K562 (cell line): ENCODE data around the gene NTSR2. TPM values are rescaled to one million over a fixed set of nuclear protein-coding genes. Genes with fewer than 3 reads are reported as not detected.
A peak's percentile ranks its signal among the peaks of the same experiment; 100 is the strongest.

ENCODE experiments used
- ATAC-seq: fragments of 200-7000 bp; cut with Tn5 transposase; 3 replicates; pipeline ENCODE4 v1.9.1; 2020; ENCODE audit warnings: moderate library complexity
- BruUV-seq: library from RNA; stranded (reverse); fragments of 400-500 nt; replicated peaks from 2 replicates; lab custom pipeline; 2021; lab: Mats Ljungman, UMichigan
- CTCF ChIA-PET: fragments of 300-600 bp; formaldehyde crosslinking; extraction: SDS; loops from one replicate; lab custom pipeline; 2021; ENCODE audit warnings: low intra/inter-chr PET ratio; lab: Yijun Ruan, JAX
- POLR2A ChIA-PET: fragments of 300-600, 350-650 bp; sonication (Branson Sonifier 250); formaldehyde crosslinking; extraction: SDS; loops from one replicate; lab custom pipeline; 2021; ENCODE audit warnings: antibody characterized with exemption, inconsistent platforms; lab: Yijun Ruan, JAX
- DNase-seq, 4 experiments: peaks; one replicate each; pipeline versions ENCODE4 v3.0.0 to v3.0.0-alpha.2; 2011 to 2018; ENCODE audit warnings: low spot score in 3 of 4, mixed read lengths in 3 of 4; ENCODE audit errors: extremely low read depth in 1 of 4
- FAIRE-seq: peaks from 2 replicates; lab custom pipeline; 2011; peaks lifted over from hg19 to GRCh38; lab: Jason Lieb, UNC
- H2AFZ ChIP-seq: 2 replicates; pipeline ENCODE4 v1.6.0; 2011; ENCODE audit warnings: low read depth, low read length, control low read depth, inconsistent platforms
- H3K27ac ChIP-seq: fragments of 200-600 bp; 3 replicates; pipeline ENCODE4 v1.8.0; 2011; ENCODE audit warnings: low read depth, mild to moderate bottlenecking, control low read depth, inconsistent platforms, low read length, moderate library complexity, mixed read lengths; ENCODE audit errors: extremely low read depth
- H3K27me3 ChIP-seq, 2 experiments: fragments of 300-600 bp in 1 of 2; 2 replicates in 1 of 2; 3 replicates in 1 of 2; pipeline versions ENCODE4 v1.6.0 to v1.8.0; 2011; ENCODE audit warnings: inconsistent platforms in 2 of 2, low read length in 2 of 2, mild to moderate bottlenecking in 1 of 2, mixed read lengths in 1 of 2, moderate library complexity in 1 of 2; ENCODE audit not compliant: control insufficient read depth in 2 of 2, insufficient read depth in 2 of 2
- H3K36me3 ChIP-seq: fragments of 300-600 bp; 3 replicates; pipeline ENCODE4 v1.8.0; 2011; ENCODE audit warnings: mild to moderate bottlenecking, low read length, inconsistent platforms; ENCODE audit not compliant: control insufficient read depth, insufficient read depth
- H3K4me1 ChIP-seq, 2 experiments: fragments of 200-600 bp in 1 of 2; replicated peaks in 1 of 2; 2 replicates in 1 of 2; 3 replicates in 1 of 2; pipeline versions ENCODE4 v1.5.1 to v1.8.0; 2011; ENCODE audit warnings: inconsistent platforms in 2 of 2, low read length in 2 of 2, mild to moderate bottlenecking in 1 of 2, mixed read lengths in 1 of 2, moderate library complexity in 1 of 2; ENCODE audit not compliant: control insufficient read depth in 2 of 2, insufficient read depth in 2 of 2
- H3K4me2 ChIP-seq: 2 replicates; pipeline ENCODE4 v1.6.1; 2011; ENCODE audit warnings: low read length, control low read depth, inconsistent platforms, mixed read lengths; ENCODE audit not compliant: insufficient read depth
- H3K4me3 ChIP-seq: fragments of 200-600 bp; sonication (generic), shearing (Covaris generic); 2 replicates; pipeline ENCODE4 v1.5.1; 2016; ENCODE audit warnings: control low read depth, inconsistent platforms
- H3K79me2 ChIP-seq: fragments of 200-600 bp; 3 replicates; pipeline ENCODE4 v1.8.0; 2011; ENCODE audit warnings: low read length, inconsistent platforms; ENCODE audit not compliant: control insufficient read depth, insufficient read depth
- H3K9ac ChIP-seq, 2 experiments: 2 replicates each; pipeline versions ENCODE4 v1.6.0 to v1.6.1; 2011; ENCODE audit warnings: low read depth in 2 of 2, low read length in 2 of 2, control low read depth in 1 of 2, inconsistent platforms in 1 of 2, mild to moderate bottlenecking in 1 of 2, mixed read lengths in 1 of 2; ENCODE audit not compliant: insufficient read depth in 1 of 2
- H3K9me1 ChIP-seq: one replicate; pipeline ENCODE4 v1.6.0; 2011; ENCODE audit warnings: inconsistent platforms, mild to moderate bottlenecking, low read length, moderate library complexity; ENCODE audit not compliant: control insufficient read depth, insufficient read depth
- H3K9me3 ChIP-seq: replicated peaks from 2 replicates; pipeline ENCODE4 v1.5.1; 2011; ENCODE audit warnings: low read depth, low read length, inconsistent platforms; ENCODE audit not compliant: control insufficient read depth, insufficient read depth
- H4K20me1 ChIP-seq: replicated peaks from 2 replicates; pipeline ENCODE4 v1.6.1; 2011; ENCODE audit warnings: low read length, inconsistent platforms, mixed read lengths; ENCODE audit not compliant: control insufficient read depth, insufficient read depth
- CBX8 ChIP-seq: fragments of 200-600 bp; sonication (generic); IDR thresholded peaks from 2 replicates; pipeline ENCODE4 v1.6.1; 2012; ENCODE audit warnings: borderline replicate concordance, mixed run types, low read depth, mild to moderate bottlenecking, moderate library complexity, mixed read lengths, low read length, control low read depth, inconsistent platforms; ENCODE audit not compliant: poor library complexity, severe bottlenecking; ENCODE audit errors: extremely low read depth
- ESRRA ChIP-seq: fragments of 450-650 bp; IDR thresholded peaks from 2 replicates; pipeline ENCODE4 v1.6.1; 2014; ENCODE audit warnings: low read depth, mild to moderate bottlenecking, moderate library complexity, borderline replicate concordance
- ESRRB ChIP-seq: fragments of 250-450 bp; sonication (Bioruptor Pico); IDR thresholded peaks from 2 replicates; pipeline ENCODE4 v1.5.0; 2020; ENCODE audit warnings: mild to moderate bottlenecking, moderate library complexity, borderline replicate concordance
- HOMEZ ChIP-seq: fragments of 250-450 bp; sonication (Bioruptor Pico); IDR thresholded peaks from 2 replicates; pipeline ENCODE4 v1.4.0; 2020; ENCODE audit warnings: mild to moderate bottlenecking, moderate library complexity
- IRF1 ChIP-seq: sonication (generic); formaldehyde crosslinking; IDR thresholded peaks from 2 replicates; pipeline ENCODE4 v1.8.0; 2022; ENCODE audit warnings: missing genetic modification reagents, mild to moderate bottlenecking, borderline replicate concordance
- KLF16 ChIP-seq: IDR thresholded peaks from 2 replicates; pipeline ENCODE4 v1.6.1; 2016; ENCODE audit warnings: antibody characterized with exemption
- MAZ ChIP-seq, 2 experiments: fragments of 450-650 bp in 1 of 2; sonication (generic) in 1 of 2; formaldehyde crosslinking; IDR thresholded peaks in 1 of 2; conservative IDR thresholded peaks in 1 of 2; 2 replicates each; pipeline versions ENCODE4 v1.4.0 to v1.5.0; 2020; ENCODE audit warnings: mild to moderate bottlenecking in 1 of 2, missing genetic modification reagents in 1 of 2
- MED1 ChIP-seq: sonication (generic); formaldehyde crosslinking; IDR thresholded peaks from 2 replicates; pipeline ENCODE4 v1.8.1; 2023; ENCODE audit warnings: missing genetic modification reagents, borderline replicate concordance
- PKNOX1 ChIP-seq: fragments of 450-650 bp; IDR thresholded peaks from 2 replicates; pipeline ENCODE4 v1.6.1; 2016
- RCOR1 ChIP-seq, 2 experiments: IDR thresholded peaks; 2 replicates each; pipeline ENCODE4 v1.6.1; 2012; ENCODE audit warnings: low read depth in 2 of 2, low read length in 2 of 2, borderline replicate concordance in 1 of 2, improper control_type of control experiment in 1 of 2
- STAG1 ChIP-seq: sonication (generic); formaldehyde crosslinking; IDR thresholded peaks from 2 replicates; pipeline ENCODE4 v1.5.0; 2020; ENCODE audit warnings: missing genetic modification reagents, borderline replicate concordance
- TARDBP ChIP-seq: fragments of 450-650 bp; IDR thresholded peaks from 2 replicates; pipeline ENCODE4 v1.6.1; 2016
- TBL1XR1 ChIP-seq, 2 experiments: IDR thresholded peaks; 2 replicates each; pipeline ENCODE4 v1.6.1; 2012; ENCODE audit warnings: improper control_type of control experiment in 2 of 2, low read length in 2 of 2, mild to moderate bottlenecking in 1 of 2
- THRB ChIP-seq: fragments of 450-650 bp; formaldehyde crosslinking; conservative IDR thresholded peaks from 2 replicates; pipeline ENCODE4 v1.4.0; 2022; ENCODE audit warnings: mild to moderate bottlenecking, missing genetic modification characterization
- ZBED1 ChIP-seq: IDR thresholded peaks from 2 replicates; pipeline ENCODE4 v1.6.1; 2014
- ZNF311 ChIP-seq: fragments of 250-450 bp; sonication (Bioruptor Pico); IDR thresholded peaks from 2 replicates; pipeline ENCODE4 v1.4.0; 2020; ENCODE audit warnings: mild to moderate bottlenecking, moderate library complexity
- WGBS: fragments of 100-300 bp; shearing (Covaris generic); methylation state at CpG from one replicate; pipeline ENCODE4 v1.1.6; 2016; ENCODE audit warnings: low coverage, mixed read lengths; ENCODE audit not compliant: insufficient coverage; ENCODE audit errors: missing lambda C conversion rate; 5-methylcytosine and 5-hydroxymethylcytosine counted together
- in situ Hi-C: fragments of 300-500 bp; cut with MboI; formaldehyde crosslinking; loops from 4 replicates; pipeline ENCODE4 v1.15.0; 2018; ENCODE audit warnings: inconsistent platforms, mixed read lengths
- intact Hi-C: fragments of 100-400 bp; cut with micrococcal nuclease; formaldehyde crosslinking; loops from 2 replicates; pipeline ENCODE4 v1.14.2; 2022
- polyA plus RNA-seq, 8 experiments: library from polyadenylated mRNA; depleted of rRNA in 4 of 8; stranded (reverse) in 5 of 8; unstranded in 3 of 8; fragments of >200 nt; fragmentation: Nextera tagmentation in 2 of 8; fragmentation: Illumina TruSeq in 1 of 8; extraction: Ambion mirVana in 2 of 8; extraction: Trizol in 1 of 8; gene quantifications; 2 replicates each; pipeline versions ENCODE4 v1.2.1 to v1.2.3, GENCODE V29; 2011 to 2014; ENCODE audit warnings: inconsistent platforms in 1 of 8, missing spikeins in 1 of 8
- total RNA-seq, 7 experiments: library from RNA; depleted of rRNA in 6 of 7; stranded (reverse); fragments of >200 nt in 6 of 7; fragmentation: Illumina TruSeq in 2 of 7; extraction: Trizol in 2 of 7; gene quantifications; 2 replicates each; pipeline versions ENCODE4 v1.2.1 to v1.2.3, GENCODE V29; 2011 to 2021; ENCODE audit warnings: low replicate concordance in 1 of 7

The NTSR2 gene
- total and polyA plus RNA-seq, 9 of the 15 experiments (the other 6 are each of a cell fraction or from before 2014, with no cell fraction given), result not detected

GRCh38 chr2:11692966-11693521 is 23.0 kb upstream of the NTSR2 start:
- no peak overlapping the region for H3K4me2 ChIP-seq
- H3K4me1 ChIP-seq, result peaks cover 6 to 12% of the 10 kb centered on the region in 2 experiments; a peak in 4 of 5 replicates
- WGBS, result 12% methylated on average over 9 of the region's 9 CpGs
- in situ Hi-C loops, result loop anchor here (5.0 kb wide), 1 partner anchor 89 kb away; no protein-coding TSS in a partner anchor
- no TSS peak for BruUV-seq
- H2AFZ ChIP-seq, result peak overlapping the region; percentile 44
- peak; percentile 88 for ATAC-seq
- intact Hi-C loops, result no loop called here
- DNase-seq, result peak; percentile 73 to 83 (median 79)
- H3K27ac ChIP-seq, result no peak overlapping the region
- POLR2A ChIA-PET, result interaction anchor here (0.6 to 0.7 kb wide), 4 partner anchors 18 to 976 kb away, joined by 3 read pairs; no protein-coding TSS in a partner anchor
- CTCF ChIA-PET, result interaction anchor here (0.7 to 3.2 kb wide), 7 partner anchors 52 to 1426 kb away, joined by 3 to 39 read pairs (median 4); no protein-coding TSS in a partner anchor
- FAIRE-seq, result peak; percentile 91
- no peaks in the 10 kb centered on the region for H3K9me1 ChIP-seq
- no peak overlapping the region for H3K9ac ChIP-seq
- H3K9me3 ChIP-seq, result no peaks in the 10 kb centered on the region
- H3K79me2 ChIP-seq, result no peaks in the 10 kb centered on the region
- no peak overlapping the region for H3K4me3 ChIP-seq
- H3K27me3 ChIP-seq, result 0 out of 5 replicates have a peak, but pooled peaks cover 0 to 6% of the 10 kb centered on the region in 2 experiments
- H4K20me1 ChIP-seq, result no peaks in the 10 kb centered on the region
- no peaks in the 10 kb centered on the region for H3K36me3 ChIP-seq
- TF ChIP-seq MAZ (CRISPR knock-in tag; conservative IDR thresholded peaks at IDR 0.05 in 1 of 2, IDR thresholded peaks at IDR 0.05 in 1 of 2), result peak in 1 of 2 experiments; percentile 54; a peak in 1 of 4 replicates
- TF ChIP-seq KLF16, result 0 out of 2 replicates have a peak, but pooled peaks have one; percentile 14
- no peak for TF ChIP-seq ZNF311 (CRISPR knock-in tag)
- no peak for TF ChIP-seq ESRRB (CRISPR knock-in tag)
- TF ChIP-seq TARDBP, result no peak
- TF ChIP-seq IRF1 (CRISPR knock-in tag), result no peak
- TF ChIP-seq THRB (CRISPR knock-in tag), result no peak
- no peak for TF ChIP-seq TBL1XR1 (IDR thresholded peaks at IDR 0.05; ENCODE audit: low read length in 2 of 2)
- TF ChIP-seq RCOR1 (IDR thresholded peaks at IDR 0.05; ENCODE audit: borderline replicate concordance in 1 of 2, low read depth in 2 of 2, low read length in 2 of 2), result peak in 1 of 2 experiments; percentile 50; a peak in 1 of 4 replicates
- TF ChIP-seq MED1, result no peak
- peak; percentile 31; the same call in 1 of the 2 replicates for TF ChIP-seq ESRRA
- TF ChIP-seq HOMEZ, result no peak
- no peak for TF ChIP-seq STAG1 (CRISPR knock-in tag)
- TF ChIP-seq ZBED1, result no peak
- peak; percentile 70 for TF ChIP-seq PKNOX1
- no peak for TF ChIP-seq CBX8
